ENCODE results near the gene MRPL20. TPM values are rescaled to one million over a fixed set of nuclear protein-coding genes. Genes with fewer than 3 reads are reported as not detected.

Gene MRPL20
- total and polyA plus RNA-seq, 9 of the 15 experiments (the other 6 are each of a cell fraction or from before 2014, with no cell fraction given): 180 to 671 (median 229) TPM

DNA sequence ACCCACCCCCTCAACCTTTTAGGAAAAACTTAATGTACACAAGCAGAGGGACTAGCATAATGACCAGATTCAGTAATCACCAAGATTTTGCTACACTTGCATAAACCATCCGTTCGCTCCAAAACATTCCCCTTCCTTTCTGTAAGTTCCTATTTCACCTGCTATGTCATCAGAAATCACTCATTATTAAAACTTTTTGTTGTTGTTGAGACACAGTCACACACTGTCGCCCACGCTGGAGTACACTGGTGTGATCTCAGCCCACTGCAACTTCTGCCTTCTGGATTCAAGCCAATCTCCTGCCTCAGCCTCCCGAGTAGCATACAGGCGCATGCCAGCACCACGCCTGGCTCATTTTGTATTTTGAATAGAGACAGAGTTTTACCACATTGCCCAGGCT, 3.4 kb downstream of the MRPL20 start (continued):
- TF ChIP-seq, protein P1, sequence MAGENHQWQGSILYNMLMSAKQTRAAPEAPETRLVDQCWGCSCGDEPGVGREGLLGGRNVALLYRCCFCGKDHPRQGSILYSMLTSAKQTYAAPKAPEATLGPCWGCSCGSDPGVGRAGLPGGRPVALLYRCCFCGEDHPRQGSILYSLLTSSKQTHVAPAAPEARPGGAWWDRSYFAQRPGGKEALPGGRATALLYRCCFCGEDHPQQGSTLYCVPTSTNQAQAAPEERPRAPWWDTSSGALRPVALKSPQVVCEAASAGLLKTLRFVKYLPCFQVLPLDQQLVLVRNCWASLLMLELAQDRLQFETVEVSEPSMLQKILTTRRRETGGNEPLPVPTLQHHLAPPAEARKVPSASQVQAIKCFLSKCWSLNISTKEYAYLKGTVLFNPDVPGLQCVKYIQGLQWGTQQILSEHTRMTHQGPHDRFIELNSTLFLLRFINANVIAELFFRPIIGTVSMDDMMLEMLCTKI (IDR thresholded peaks at IDR 0.05; ENCODE audit: partially characterized antibody): no peak
- TF ChIP-seq ZNF644 (tag; IDR thresholded peaks at IDR 0.05; ENCODE audit: low read depth) (no peak), CBFB (CRISPR knock-in tag; IDR thresholded peaks at IDR 0.05) (no peak), ZNF79 (CRISPR knock-in tag; IDR thresholded peaks at IDR 0.05; ENCODE audit: low read depth) (no peak), POLR2A (conservative IDR thresholded peaks at IDR 0.05) (peak; percentile 48), C11orf30 (IDR thresholded peaks at IDR 0.05; ENCODE audit: low read depth) (peak; percentile 45; the same call in 1 of the 2 replicates), MAFG (tag; conservative IDR thresholded peaks at IDR 0.05) (peak; percentile 21; the same call in 1 of the 2 replicates), KLF13 (tag; IDR thresholded peaks at IDR 0.05; ENCODE audit: borderline replicate concordance, low read depth) (no peak)
- TF ChIP-seq, protein P2, sequence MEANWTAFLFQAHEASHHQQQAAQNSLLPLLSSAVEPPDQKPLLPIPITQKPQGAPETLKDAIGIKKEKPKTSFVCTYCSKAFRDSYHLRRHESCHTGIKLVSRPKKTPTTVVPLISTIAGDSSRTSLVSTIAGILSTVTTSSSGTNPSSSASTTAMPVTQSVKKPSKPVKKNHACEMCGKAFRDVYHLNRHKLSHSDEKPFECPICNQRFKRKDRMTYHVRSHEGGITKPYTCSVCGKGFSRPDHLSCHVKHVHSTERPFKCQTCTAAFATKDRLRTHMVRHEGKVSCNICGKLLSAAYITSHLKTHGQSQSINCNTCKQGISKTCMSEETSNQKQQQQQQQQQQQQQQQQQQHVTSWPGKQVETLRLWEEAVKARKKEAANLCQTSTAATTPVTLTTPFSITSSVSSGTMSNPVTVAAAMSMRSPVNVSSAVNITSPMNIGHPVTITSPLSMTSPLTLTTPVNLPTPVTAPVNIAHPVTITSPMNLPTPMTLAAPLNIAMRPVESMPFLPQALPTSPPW (CRISPR knock-in tag; IDR thresholded peaks at IDR 0.05): no peak
- TF ChIP-seq, protein P3, sequence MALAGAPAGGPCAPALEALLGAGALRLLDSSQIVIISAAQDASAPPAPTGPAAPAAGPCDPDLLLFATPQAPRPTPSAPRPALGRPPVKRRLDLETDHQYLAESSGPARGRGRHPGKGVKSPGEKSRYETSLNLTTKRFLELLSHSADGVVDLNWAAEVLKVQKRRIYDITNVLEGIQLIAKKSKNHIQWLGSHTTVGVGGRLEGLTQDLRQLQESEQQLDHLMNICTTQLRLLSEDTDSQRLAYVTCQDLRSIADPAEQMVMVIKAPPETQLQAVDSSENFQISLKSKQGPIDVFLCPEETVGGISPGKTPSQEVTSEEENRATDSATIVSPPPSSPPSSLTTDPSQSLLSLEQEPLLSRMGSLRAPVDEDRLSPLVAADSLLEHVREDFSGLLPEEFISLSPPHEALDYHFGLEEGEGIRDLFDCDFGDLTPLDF (CRISPR knock-in tag; IDR thresholded peaks at IDR 0.05): no peak
- TF ChIP-seq, protein P4, sequence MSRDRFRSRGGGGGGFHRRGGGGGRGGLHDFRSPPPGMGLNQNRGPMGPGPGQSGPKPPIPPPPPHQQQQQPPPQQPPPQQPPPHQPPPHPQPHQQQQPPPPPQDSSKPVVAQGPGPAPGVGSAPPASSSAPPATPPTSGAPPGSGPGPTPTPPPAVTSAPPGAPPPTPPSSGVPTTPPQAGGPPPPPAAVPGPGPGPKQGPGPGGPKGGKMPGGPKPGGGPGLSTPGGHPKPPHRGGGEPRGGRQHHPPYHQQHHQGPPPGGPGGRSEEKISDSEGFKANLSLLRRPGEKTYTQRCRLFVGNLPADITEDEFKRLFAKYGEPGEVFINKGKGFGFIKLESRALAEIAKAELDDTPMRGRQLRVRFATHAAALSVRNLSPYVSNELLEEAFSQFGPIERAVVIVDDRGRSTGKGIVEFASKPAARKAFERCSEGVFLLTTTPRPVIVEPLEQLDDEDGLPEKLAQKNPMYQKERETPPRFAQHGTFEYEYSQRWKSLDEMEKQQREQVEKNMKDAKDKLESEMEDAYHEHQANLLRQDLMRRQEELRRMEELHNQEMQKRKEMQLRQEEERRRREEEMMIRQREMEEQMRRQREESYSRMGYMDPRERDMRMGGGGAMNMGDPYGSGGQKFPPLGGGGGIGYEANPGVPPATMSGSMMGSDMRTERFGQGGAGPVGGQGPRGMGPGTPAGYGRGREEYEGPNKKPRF (IDR thresholded peaks at IDR 0.05; ENCODE audit: low read depth, low read length): no peak
- TF ChIP-seq, protein P5, sequence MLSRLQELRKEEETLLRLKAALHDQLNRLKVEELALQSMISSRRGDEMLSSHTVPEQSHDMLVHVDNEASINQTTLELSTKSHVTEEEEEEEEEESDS (CRISPR knock-in tag; IDR thresholded peaks at IDR 0.05): no peak
